Activated CD8-positive, alpha-beta memory T cell treated with anti-CD3 and anti-CD28 coated beads for 1 hour (primary cell): ENCODE results near the gene ZCCHC3.

ENCODE experiments used
- DNase-seq, 2 donors: peaks; one replicate each; pipeline ENCODE4 v3.0.0-alpha.2; 2020; ENCODE audit warnings: low read depth in 1 of 2; ENCODE audit errors: extremely low read depth in 1 of 2

Gene ZCCHC3

GRCh38 chr20:311609-312008, 14.2 kb downstream of the ZCCHC3 start:
- DNase-seq = no peak

DNA sequence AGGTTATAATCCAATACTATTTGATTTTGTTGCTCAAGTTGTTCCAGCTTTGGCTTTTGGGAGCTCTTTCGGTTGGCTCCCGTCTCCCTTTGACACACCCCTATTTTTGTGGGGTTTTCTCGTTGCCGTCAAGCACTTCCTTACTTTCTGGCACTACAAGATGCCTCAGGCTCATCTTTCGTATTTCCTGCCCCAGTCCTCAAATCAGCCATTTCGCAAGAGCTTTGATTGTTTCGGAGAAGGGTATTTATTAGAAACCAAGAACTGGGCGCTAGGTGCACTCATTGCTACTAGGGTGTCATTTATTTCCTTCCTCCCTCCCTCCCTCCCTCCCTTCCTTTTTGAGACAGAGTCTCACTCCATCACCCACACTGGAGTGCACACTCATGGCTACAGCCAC, 14.7 kb downstream of the ZCCHC3 start:
- DNase-seq = no peak

DNA sequence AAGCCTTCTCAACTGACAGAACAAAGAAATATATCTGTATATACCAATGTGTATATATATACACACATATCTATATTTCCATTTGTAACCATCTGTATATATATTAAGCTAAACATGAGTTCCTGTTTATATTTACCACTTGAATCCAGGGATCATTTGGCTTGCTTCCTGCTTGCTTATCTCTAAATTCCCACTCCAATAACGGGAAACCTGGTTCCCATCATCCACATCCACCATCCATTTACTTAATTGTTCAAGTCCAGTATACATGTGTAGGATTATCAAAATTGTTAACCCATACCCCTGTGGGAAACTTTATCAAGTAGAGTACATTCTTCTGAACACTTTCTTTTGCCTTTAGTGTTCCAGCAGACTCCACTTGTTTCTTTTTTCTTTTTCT, 15.5 kb downstream of the ZCCHC3 start:
- DNase-seq = no peak

DNA sequence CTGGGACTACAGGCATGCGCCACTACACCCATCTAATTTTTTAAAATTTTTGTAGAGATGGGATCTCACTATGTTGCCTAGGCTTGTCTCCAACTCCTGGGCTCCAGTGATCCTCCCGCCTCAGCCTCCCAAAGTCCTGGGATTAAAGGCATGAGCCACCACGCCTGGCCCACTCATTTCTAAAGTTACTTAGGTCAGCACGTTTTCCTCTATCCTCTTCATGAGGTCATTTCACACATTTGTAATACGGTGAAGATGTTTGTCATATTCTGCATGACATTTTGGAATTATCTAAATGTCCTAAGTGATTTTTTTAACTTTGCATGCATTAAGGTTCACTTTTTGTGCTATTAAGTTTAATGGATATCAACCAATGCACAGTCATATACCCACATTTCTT, 16.0 kb downstream of the ZCCHC3 start:
- DNase-seq = no peak

- no peak for DNase-seq
These were observed 16.6 kb downstream of the ZCCHC3 start for GRCh38 chr20:313948-314347.

DNA sequence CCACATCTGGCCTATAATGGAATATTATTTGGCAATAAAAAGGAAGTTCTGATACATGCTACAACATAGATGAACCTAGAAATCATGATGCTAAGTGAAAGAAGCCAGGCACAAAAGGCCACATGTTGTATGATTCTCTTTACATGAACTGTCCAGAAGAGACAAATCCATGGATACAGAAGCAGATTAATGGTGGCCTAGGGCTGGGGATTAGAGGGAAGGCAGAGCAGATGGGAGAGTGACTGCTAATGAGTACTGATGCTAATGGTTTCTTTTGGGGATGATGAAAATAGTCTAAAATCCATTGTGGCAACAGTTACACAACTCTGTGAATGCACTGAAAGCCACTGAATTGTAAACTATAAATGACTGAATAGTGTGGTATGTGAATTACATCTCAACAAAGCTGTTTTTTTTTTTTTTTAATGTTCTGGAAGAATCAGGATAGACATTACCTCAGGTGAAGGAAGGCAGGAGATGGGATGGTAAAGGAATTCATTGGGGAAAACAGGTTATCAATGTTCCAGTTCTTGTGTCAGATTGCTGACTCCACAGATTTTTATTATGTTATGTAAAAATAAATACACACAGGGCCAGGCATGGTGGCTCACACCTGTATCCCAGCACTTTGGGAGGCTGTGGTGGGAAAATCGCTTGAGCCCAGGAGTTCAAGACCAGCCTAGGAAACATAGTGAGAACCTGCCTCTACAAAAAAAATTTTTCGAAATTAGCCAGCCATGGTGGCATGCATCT, 19.1 kb downstream of the ZCCHC3 start:
- no peak for DNase-seq

DNA sequence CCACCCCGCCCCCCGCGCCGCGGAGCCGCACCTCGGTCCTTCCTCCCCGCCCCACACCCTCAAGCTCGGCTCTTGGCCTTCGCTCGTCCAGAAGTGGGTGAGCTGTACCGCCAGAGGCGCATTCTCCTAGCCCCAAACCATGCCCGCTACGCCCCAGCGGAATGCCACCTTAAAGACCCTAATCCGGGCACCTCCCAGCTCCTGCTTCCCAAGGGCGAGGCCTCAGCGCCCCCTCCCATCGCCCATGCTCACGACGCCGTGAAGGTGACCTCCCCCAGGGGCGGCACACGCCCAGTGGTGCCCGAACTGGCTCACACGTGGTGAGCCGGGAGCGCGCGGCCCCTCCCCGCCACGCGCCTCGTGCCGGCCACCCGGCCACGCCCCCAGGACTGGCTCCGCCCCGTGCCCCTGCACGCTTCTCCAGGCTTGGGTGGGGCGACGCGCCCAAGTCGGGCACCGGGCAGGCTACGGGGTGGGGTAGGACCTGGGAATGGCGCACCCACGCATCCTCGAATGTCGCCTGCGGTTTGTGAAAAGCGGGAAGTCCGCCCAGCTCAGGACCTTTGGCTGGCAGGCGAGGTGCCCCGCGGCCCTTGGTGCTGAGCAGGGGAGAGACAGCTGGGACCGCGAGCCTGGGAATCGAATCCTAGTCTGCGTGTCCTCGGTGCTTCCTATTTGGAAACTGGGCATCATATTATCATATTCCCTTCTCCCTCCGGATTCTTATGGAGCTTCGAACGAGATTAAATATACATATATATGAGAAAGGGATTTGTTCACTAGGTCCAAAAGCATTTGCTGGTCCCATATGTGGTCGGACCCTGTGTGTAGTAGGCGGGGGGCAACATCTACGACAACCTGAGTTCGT, 27.0 kb downstream of the ZCCHC3 start:
- peak; percentile 70 to 86 for DNase-seq

- peak; percentile 87 to 98 for DNase-seq
These were observed 27.9 kb downstream of the ZCCHC3 start, which contains the start of gene SOX12 for GRCh38 chr20:325045-325888. Gene SOX12, plus strand, starts transcription at chr20:325552. Its CDS starts 373 bp downstream, at chr20:325925.

- DNase-seq = peak in 1 of 2 donors; percentile 17
These were observed 28.7 kb downstream of the ZCCHC3 start for GRCh38 chr20:325889-326644.

DNA sequence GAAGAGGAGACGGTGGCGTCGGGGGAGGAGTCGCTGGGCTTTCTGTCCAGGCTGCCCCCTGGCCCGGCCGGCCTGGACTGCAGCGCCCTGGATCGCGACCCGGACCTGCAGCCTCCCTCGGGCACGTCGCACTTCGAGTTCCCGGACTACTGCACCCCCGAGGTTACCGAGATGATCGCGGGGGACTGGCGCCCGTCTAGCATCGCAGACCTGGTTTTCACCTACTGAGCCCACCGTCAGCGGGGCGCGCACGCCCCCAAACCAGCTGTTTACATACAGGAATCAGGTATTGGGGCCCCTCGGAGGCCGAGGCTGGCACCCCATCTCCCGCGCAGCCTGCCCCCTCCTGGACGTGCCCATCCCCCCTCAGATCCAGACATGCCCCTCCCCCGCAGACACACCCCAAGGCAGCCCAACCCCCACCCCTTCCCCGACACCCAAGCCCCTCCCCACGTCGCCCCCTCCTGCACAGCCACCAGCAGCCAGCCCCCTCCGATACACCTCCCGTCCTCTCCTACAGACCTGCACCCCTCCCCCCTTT, 29.3 kb downstream of the ZCCHC3 start:
- DNase-seq = no peak

- DNase-seq = peak; percentile 57 to 66
These were observed 30.0 kb downstream of the ZCCHC3 start for GRCh38 chr20:327186-328026.

GRCh38 chr20:328027-328974, 30.9 kb downstream of the ZCCHC3 start:
- DNase-seq = no peak

- DNase-seq = no peak
These were observed 31.8 kb downstream of the ZCCHC3 start for GRCh38 chr20:328975-329695.

DNA sequence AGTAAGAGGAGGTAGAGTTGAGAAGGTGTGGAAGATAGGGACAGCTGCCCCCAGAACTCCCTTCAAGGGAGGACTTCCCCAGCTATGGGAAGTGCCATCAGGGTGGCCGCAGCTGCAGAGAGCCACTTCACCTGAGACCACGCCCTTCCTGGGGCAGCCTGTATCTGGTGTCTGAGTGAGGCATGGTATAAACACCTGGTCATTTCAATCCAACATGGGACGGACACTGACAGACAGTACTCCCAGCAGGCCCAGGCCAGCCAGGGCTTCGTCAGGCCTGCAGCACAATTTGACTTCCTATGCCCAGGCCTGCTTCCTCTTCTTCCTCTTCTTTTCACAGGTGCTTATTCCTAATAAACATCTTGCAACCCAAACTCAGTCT, 32.5 kb downstream of the ZCCHC3 start:
- no peak for DNase-seq

GRCh38 chr20:330233-331149, 33.1 kb downstream of the ZCCHC3 start:
- no peak for DNase-seq

GRCh38 chr20:334578-334977, 37.2 kb downstream of the ZCCHC3 start:
- no peak for DNase-seq
